ENCODE measurements around the gene CPE. TPM values are rescaled to one million over a fixed set of nuclear protein-coding genes. Genes with fewer than 3 reads are reported as not detected.

Gene CPE
- total and polyA plus RNA-seq, 4 donors: 3.0 to 5.6 (median 4.5) TPM

- H3K9ac ChIP-seq (ENCODE audit: low read depth in 1 of 2, low read length in 2 of 2): no peak overlapping the region
- H3K4me3 ChIP-seq (ENCODE audit: low read depth in 1 of 3, low read length in 3 of 3): no peak overlapping the region
- no peak overlapping the region for H3K27ac ChIP-seq (ENCODE audit: low read depth in 1 of 2, low read length in 2 of 2)
- no peak for TF ChIP-seq ZBTB33 (IDR thresholded peaks at IDR 0.05)
- TF ChIP-seq RXRA (IDR thresholded peaks at IDR 0.05): no peak
- no peak for TF ChIP-seq HNF4A (conservative IDR thresholded peaks at IDR 0.05)
- TF ChIP-seq CTCF (IDR thresholded peaks at IDR 0.05; ENCODE audit: low read depth, low read length, missing input control): no peak
- TF ChIP-seq JUND (IDR thresholded peaks at IDR 0.05): no peak
- no peak for TF ChIP-seq YY1 (IDR thresholded peaks at IDR 0.05)
- no peak for TF ChIP-seq FOXA2 (IDR thresholded peaks at IDR 0.05)
- TF ChIP-seq SP1 (IDR thresholded peaks at IDR 0.05): no peak
- TF ChIP-seq EGR1 (IDR thresholded peaks at IDR 0.05; ENCODE audit: low read depth in 2 of 2): no peak
- TF ChIP-seq RAD21 (IDR thresholded peaks at IDR 0.05): no peak
- no peak for TF ChIP-seq TAF1 (conservative IDR thresholded peaks at IDR 0.05)
- TF ChIP-seq FOXA1 (IDR thresholded peaks at IDR 0.05): no peak
- TF ChIP-seq ATF3 (IDR thresholded peaks at IDR 0.05): no peak
- H3K9me3 ChIP-seq (ENCODE audit: control insufficient read depth in 4 of 4, low read length in 3 of 4): no peaks in the 10 kb centered on the region
- H3K27me3 ChIP-seq (ENCODE audit: control insufficient read depth in 4 of 4, insufficient read depth in 4 of 4, low read length in 3 of 4): no peaks in the 10 kb centered on the region
- WGBS: 93% methylated on average over 4 of the region's 4 CpGs
- H3K4me1 ChIP-seq (ENCODE audit: control insufficient read depth in 4 of 4, insufficient read depth in 4 of 4, low read length in 3 of 4): no peaks in the 10 kb centered on the region
- DNase-seq (ENCODE audit: low spot score): no peak
- no peaks in the 10 kb centered on the region for H3K36me3 ChIP-seq (ENCODE audit: control insufficient read depth in 4 of 4, insufficient read depth in 3 of 4, low read depth in 1 of 4, low read length in 3 of 4)
Measured at GRCh38 chr4:165448700-165449099, 69.9 kb downstream of the CPE start.

GRCh38 chr4:165449333-165449732, 70.5 kb downstream of the CPE start:
- Histone ChIP-seq H3K4me3 (ENCODE audit: low read depth in 1 of 3, low read length in 3 of 3) (no peak overlapping the region), H3K9me3 (ENCODE audit: control insufficient read depth in 4 of 4, low read length in 3 of 4) (no peaks in the 10 kb centered on the region), H3K9ac (ENCODE audit: low read depth in 1 of 2, low read length in 2 of 2) (no peak overlapping the region), H3K27ac (ENCODE audit: low read depth in 1 of 2, low read length in 2 of 2) (no peak overlapping the region), H3K4me1 (ENCODE audit: control insufficient read depth in 4 of 4, insufficient read depth in 4 of 4, low read length in 3 of 4) (no peaks in the 10 kb centered on the region), H3K36me3 (ENCODE audit: control insufficient read depth in 4 of 4, insufficient read depth in 3 of 4, low read depth in 1 of 4, low read length in 3 of 4) (no peaks in the 10 kb centered on the region), H3K27me3 (ENCODE audit: control insufficient read depth in 4 of 4, insufficient read depth in 4 of 4, low read length in 3 of 4) (no peaks in the 10 kb centered on the region)
- no peak for DNase-seq (ENCODE audit: low spot score)
- 86% methylated on average over 6 of the region's 6 CpGs for WGBS
- TF ChIP-seq MAX (IDR thresholded peaks at IDR 0.05) (no peak), EGR1 (IDR thresholded peaks at IDR 0.05; ENCODE audit: low read depth in 2 of 2) (no peak), RAD21 (IDR thresholded peaks at IDR 0.05) (no peak), NR2F2 (IDR thresholded peaks at IDR 0.05) (no peak), RXRA (IDR thresholded peaks at IDR 0.05) (no peak), GABPA (IDR thresholded peaks at IDR 0.05 in 1 of 2, conservative IDR thresholded peaks at IDR 0.05 in 1 of 2) (no peak), CTCF (IDR thresholded peaks at IDR 0.05; ENCODE audit: low read depth, low read length, missing input control) (no peak), TAF1 (conservative IDR thresholded peaks at IDR 0.05) (no peak), SP1 (IDR thresholded peaks at IDR 0.05) (no peak), HNF4A (conservative IDR thresholded peaks at IDR 0.05) (no peak), HNF4G (IDR thresholded peaks at IDR 0.05) (no peak), YY1 (IDR thresholded peaks at IDR 0.05) (no peak), REST (IDR thresholded peaks at IDR 0.05) (no peak)
